Measurements from ENCODE around the gene PTPRZ1.

PTPRZ1 gene

GRCh38 chr7:121831801-121832200 lies 41.2 kb upstream of the PTPRZ1 start:
- Histone ChIP-seq H3K4me3 (ENCODE audit: insufficient read depth, low read length, poor library complexity, severe bottlenecking) (no peak overlapping the region), H3K4me2 (ENCODE audit: low read depth, low read length, poor library complexity, severe bottlenecking) (no peak overlapping the region), H3K36me3 (ENCODE audit: low read length) (no peaks in the 10 kb centered on the region), H4K20me1 (ENCODE audit: low read depth, low read length) (no peaks in the 10 kb centered on the region), H3K79me2 (ENCODE audit: insufficient read depth, low read length) (no peaks in the 10 kb centered on the region), H3K9ac (ENCODE audit: low read length) (no peak overlapping the region), H3F3A (ENCODE audit: insufficient read depth) (no peaks in the 10 kb centered on the region), H3K27me3 (ENCODE audit: low read length) (no peaks in the 10 kb centered on the region), H2AFZ (ENCODE audit: low read depth, low read length, severe bottlenecking) (no peak overlapping the region), H3K27ac (ENCODE audit: low read depth, low read length) (no peak overlapping the region), H3K9me2 (replicated peaks; ENCODE audit: insufficient read depth, low read length) (no peaks in the 10 kb centered on the region), H3K9me3 (ENCODE audit: insufficient read depth, low read length) (no peaks in the 10 kb centered on the region)
- no peak for TF ChIP-seq CTCF (IDR thresholded peaks at IDR 0.05; ENCODE audit: insufficient read depth, low read length, poor library complexity, severe bottlenecking)
- no peak for TF ChIP-seq EZH2phosphoT487 (conservative IDR thresholded peaks at IDR 0.05; ENCODE audit: low read length)

GRCh38 chr7:121832347-121832746 lies 40.6 kb upstream of the PTPRZ1 start:
- no peaks in the 10 kb centered on the region for H3K27me3 ChIP-seq (ENCODE audit: low read length)
- H3K9me3 ChIP-seq (ENCODE audit: insufficient read depth, low read length): no peaks in the 10 kb centered on the region
- no peaks in the 10 kb centered on the region for H3K36me3 ChIP-seq (ENCODE audit: low read length)
- H3K79me2 ChIP-seq (ENCODE audit: insufficient read depth, low read length): no peaks in the 10 kb centered on the region
- H3K9ac ChIP-seq (ENCODE audit: low read length): no peak overlapping the region
- H3K4me2 ChIP-seq (ENCODE audit: low read depth, low read length, poor library complexity, severe bottlenecking): no peak overlapping the region
- H3F3A ChIP-seq (ENCODE audit: insufficient read depth): no peaks in the 10 kb centered on the region
- H3K9me2 ChIP-seq (replicated peaks; ENCODE audit: insufficient read depth, low read length): no peaks in the 10 kb centered on the region
- no peak overlapping the region for H2AFZ ChIP-seq (ENCODE audit: low read depth, low read length, severe bottlenecking)
- no peaks in the 10 kb centered on the region for H4K20me1 ChIP-seq (ENCODE audit: low read depth, low read length)
- H3K27ac ChIP-seq (ENCODE audit: low read depth, low read length): no peak overlapping the region
- TF ChIP-seq CTCF (IDR thresholded peaks at IDR 0.05; ENCODE audit: insufficient read depth, low read length, poor library complexity, severe bottlenecking): no peak
- TF ChIP-seq EZH2phosphoT487 (conservative IDR thresholded peaks at IDR 0.05; ENCODE audit: low read length): no peak
- H3K4me3 ChIP-seq (ENCODE audit: insufficient read depth, low read length, poor library complexity, severe bottlenecking): no peak overlapping the region

GRCh38 chr7:121833991-121834390 lies 39.0 kb upstream of the PTPRZ1 start:
- H3K79me2 ChIP-seq (ENCODE audit: insufficient read depth, low read length): no peaks in the 10 kb centered on the region

More at GRCh38 chr7:121833991-121834390, 39.0 kb upstream of the PTPRZ1 start:
- H3K4me3 ChIP-seq (ENCODE audit: insufficient read depth, low read length, poor library complexity, severe bottlenecking): no peak overlapping the region
- no peaks in the 10 kb centered on the region for H3K36me3 ChIP-seq (ENCODE audit: low read length)
- H3K27me3 ChIP-seq (ENCODE audit: low read length): no peaks in the 10 kb centered on the region
- TF ChIP-seq EZH2phosphoT487 (conservative IDR thresholded peaks at IDR 0.05; ENCODE audit: low read length) (no peak), CTCF (IDR thresholded peaks at IDR 0.05; ENCODE audit: insufficient read depth, low read length, poor library complexity, severe bottlenecking) (no peak)
- H3K9ac ChIP-seq (ENCODE audit: low read length): no peak overlapping the region
- no peaks in the 10 kb centered on the region for H3K9me3 ChIP-seq (ENCODE audit: insufficient read depth, low read length)
- H3F3A ChIP-seq (ENCODE audit: insufficient read depth): no peaks in the 10 kb centered on the region
- no peaks in the 10 kb centered on the region for H3K9me2 ChIP-seq (replicated peaks; ENCODE audit: insufficient read depth, low read length)
- no peak overlapping the region for H3K4me2 ChIP-seq (ENCODE audit: low read depth, low read length, poor library complexity, severe bottlenecking)
- no peaks in the 10 kb centered on the region for H4K20me1 ChIP-seq (ENCODE audit: low read depth, low read length)
- H2AFZ ChIP-seq (ENCODE audit: low read depth, low read length, severe bottlenecking): no peak overlapping the region
- H3K27ac ChIP-seq (ENCODE audit: low read depth, low read length): no peak overlapping the region

All from SU-DHL-6 (cell line).